ENCODE data around the gene CD200R1L.
"Not testable (repeated sequence)": the region's sequence is repeated elsewhere in the genome, so short reads cannot be mapped to it uniquely, and the experiment has no call there.

The CD200R1L gene

GRCh38 chr3:112846764-112847163 lies at the start of gene CD200R1L:
CD200R1L (minus strand) TSS chr3:112846864; CDS start chr3:112829367, 17,497 bp downstream.
- no peak for DNase-seq

GRCh38 chr3:112894258-112894657 lies 47.6 kb upstream of the CD200R1L start:
- DNase-seq: no peak

GRCh38 chr3:112889357-112889756 lies 42.7 kb upstream of the CD200R1L start:
- no peak for DNase-seq

- no peak for DNase-seq
These were observed 41.9 kb upstream of the CD200R1L start for GRCh38 chr3:112888381-112889085.

- DNase-seq: no peak
These were observed 38.1 kb upstream of the CD200R1L start for GRCh38 chr3:112884678-112885290.

- DNase-seq: no peak
These were observed 35.2 kb upstream of the CD200R1L start for GRCh38 chr3:112881891-112882290.

- no peak for DNase-seq
These were observed 28.9 kb upstream of the CD200R1L start for GRCh38 chr3:112875561-112875960.

GRCh38 chr3:112874725-112875124 lies 28.1 kb upstream of the CD200R1L start:
- DNase-seq: no peak

GRCh38 chr3:112873632-112874031 lies 27.0 kb upstream of the CD200R1L start:
- DNase-seq: no peak

GRCh38 chr3:112871735-112872134 lies 25.1 kb upstream of the CD200R1L start:
- DNase-seq: no peak

- DNase-seq: no peak
These were observed 19.1 kb upstream of the CD200R1L start for GRCh38 chr3:112865757-112866156.

GRCh38 chr3:112860898-112861297 lies 14.2 kb upstream of the CD200R1L start:
- no peak for DNase-seq

GRCh38 chr3:112858410-112859069 lies 11.9 kb upstream of the CD200R1L start:
- DNase-seq: no peak

- DNase-seq: no peak
These were observed 10.9 kb upstream of the CD200R1L start for GRCh38 chr3:112857526-112857925.

- no peak for DNase-seq
These were observed 9.9 kb upstream of the CD200R1L start for GRCh38 chr3:112856537-112856936.

GRCh38 chr3:112855883-112856282 lies 9.2 kb upstream of the CD200R1L start:
- no peak for DNase-seq

- DNase-seq: not testable (repeated sequence)
These were observed 8.4 kb upstream of the CD200R1L start for GRCh38 chr3:112855074-112855473.

GRCh38 chr3:112848196-112848595 lies 1.5 kb upstream of the CD200R1L start:
- DNase-seq: no peak

- DNase-seq: no peak
These were observed 1.0 kb upstream of the CD200R1L start for GRCh38 chr3:112847692-112848091.

- DNase-seq: no peak
These were observed 892 bp downstream of the CD200R1L start for GRCh38 chr3:112845772-112846171.

GRCh38 chr3:112829046-112829445 lies 17.6 kb downstream of the CD200R1L start:
- no peak for DNase-seq

- no peak for DNase-seq
These were observed 24.3 kb downstream of the CD200R1L start for GRCh38 chr3:112822064-112823055.

- DNase-seq: no peak
These were observed 28.4 kb downstream of the CD200R1L start for GRCh38 chr3:112818289-112818688.
